K562 (cell line): ENCODE measurements around the gene GNPAT. TPM values are rescaled to one million over a fixed set of nuclear protein-coding genes. Genes with fewer than 3 reads are reported as not detected.

ENCODE experiments used
- CBFB ChIP-seq: sonication (generic); formaldehyde crosslinking; IDR thresholded peaks from 2 replicates; pipeline ENCODE4 v1.4.0; 2020; ENCODE audit warnings: mild to moderate bottlenecking, missing genetic modification reagents
- CEBPB ChIP-seq: fragments of 450-650 bp; IDR thresholded peaks from 2 replicates; pipeline ENCODE4 v1.6.1; 2016; ENCODE audit warnings: missing genetic modification characterization, missing compliant biosample characterization
- DDX20 ChIP-seq: fragments of 450-650 bp; IDR thresholded peaks from 2 replicates; pipeline ENCODE4 v1.6.1; 2016; ENCODE audit warnings: missing genetic modification characterization, low read depth, mild to moderate bottlenecking, missing compliant biosample characterization, moderate library complexity
- DIDO1 ChIP-seq: fragments of 450-650 bp; IDR thresholded peaks from 2 replicates; pipeline ENCODE4 v1.6.1; 2016; ENCODE audit warnings: low read depth, missing biosample characterization, missing genetic modification characterization
- EGR1 ChIP-seq: fragments of 450-650 bp; conservative IDR thresholded peaks from 2 replicates; pipeline ENCODE4 v1.6.1; 2017; ENCODE audit warnings: mild to moderate bottlenecking
- GABPA ChIP-seq: fragments of 200-800 bp; sonication (Bioruptor generic); conservative IDR thresholded peaks from 2 replicates; pipeline ENCODE4 v1.6.1; 2016; ENCODE audit warnings: low read depth, missing genetic modification characterization, missing compliant biosample characterization
- GATA2 ChIP-seq: sonication (generic); formaldehyde crosslinking; IDR thresholded peaks from 2 replicates; pipeline ENCODE4 v1.4.0; 2020; ENCODE audit warnings: mild to moderate bottlenecking, missing genetic modification reagents
- GATAD2A ChIP-seq: fragments of 450-650 bp; IDR thresholded peaks from 2 replicates; pipeline ENCODE4 v1.6.1; 2017
- MTA2 ChIP-seq: fragments of 450-650 bp; IDR thresholded peaks from 2 replicates; pipeline ENCODE4 v1.6.1; 2016; ENCODE audit warnings: low read depth
- MYC ChIP-seq, 2 experiments: fragments of 250-450 bp in 1 of 2; sonication (Bioruptor Pico) in 1 of 2; IDR thresholded peaks; 2 replicates each; pipeline versions ENCODE4 v1.5.1 to v1.6.1; 2012 to 2021; ENCODE audit warnings: low read depth in 2 of 2, borderline replicate concordance in 1 of 2, improper control_type of control experiment in 1 of 2, low read length in 1 of 2, mild to moderate bottlenecking in 1 of 2, moderate library complexity in 1 of 2
- POLR2A ChIP-seq: fragments of 450-650 bp; conservative IDR thresholded peaks from 2 replicates; pipeline ENCODE4 v1.6.1; 2016
- RB1 ChIP-seq: fragments of 450-650 bp; IDR thresholded peaks from 2 replicates; pipeline ENCODE4 v1.6.1; 2017; ENCODE audit warnings: low read depth, mild to moderate bottlenecking
- RBM14 ChIP-seq: fragments of 200-400 bp; formaldehyde crosslinking; IDR thresholded peaks from 2 replicates; pipeline ENCODE4 v1.6.1; 2018; ENCODE audit warnings: low read depth, mild to moderate bottlenecking, low read length, moderate library complexity, borderline replicate concordance; ENCODE audit not compliant: insufficient read depth
- SMAD4 ChIP-seq: fragments of 250-450 bp; sonication (Bioruptor Pico); conservative IDR thresholded peaks from 2 replicates; pipeline ENCODE4 v1.8.0; 2021; ENCODE audit warnings: inconsistent platforms, mild to moderate bottlenecking, moderate library complexity
- TRIM24 ChIP-seq, 2 experiments: fragments of 450-650 bp; IDR thresholded peaks; 2 replicates each; pipeline ENCODE4 v1.6.1; 2016
- ZFX ChIP-seq: sonication (generic); formaldehyde crosslinking; IDR thresholded peaks from 2 replicates; pipeline ENCODE4 v1.8.0; 2022; ENCODE audit warnings: mild to moderate bottlenecking, missing genetic modification reagents, moderate library complexity
- ZNF24 ChIP-seq: fragments of 450-650 bp; IDR thresholded peaks from 2 replicates; pipeline ENCODE4 v1.6.1; 2016
- ZNF444 ChIP-seq: fragments of 250-450 bp; sonication (Bioruptor Pico); IDR thresholded peaks from 2 replicates; pipeline ENCODE4 v1.4.0; 2020; ENCODE audit warnings: mild to moderate bottlenecking, moderate library complexity
- polyA plus RNA-seq, 8 experiments: library from polyadenylated mRNA; depleted of rRNA in 4 of 8; stranded (reverse) in 5 of 8; unstranded in 3 of 8; fragments of >200 nt; fragmentation: Nextera tagmentation in 2 of 8; fragmentation: Illumina TruSeq in 1 of 8; extraction: Ambion mirVana in 2 of 8; extraction: Trizol in 1 of 8; gene quantifications; 2 replicates each; pipeline versions ENCODE4 v1.2.1 to v1.2.3, GENCODE V29; 2011 to 2014; ENCODE audit warnings: inconsistent platforms in 1 of 8, missing spikeins in 1 of 8
- total RNA-seq, 7 experiments: library from RNA; depleted of rRNA in 6 of 7; stranded (reverse); fragments of >200 nt in 6 of 7; fragmentation: Illumina TruSeq in 2 of 7; extraction: Trizol in 2 of 7; gene quantifications; 2 replicates each; pipeline versions ENCODE4 v1.2.1 to v1.2.3, GENCODE V29; 2011 to 2021; ENCODE audit warnings: low replicate concordance in 1 of 7
- TF ChIP-seq, protein P1 (sequence below): fragments of 250-450 bp; sonication (Bioruptor Pico); IDR thresholded peaks from 2 replicates; pipeline ENCODE4 v1.5.0; 2020; ENCODE audit warnings: mild to moderate bottlenecking
- TF ChIP-seq, protein P2 (sequence below): fragments of 450-650 bp; conservative IDR thresholded peaks from 2 replicates; pipeline ENCODE4 v1.6.1; 2016; ENCODE audit warnings: missing genetic modification characterization, low read depth, mild to moderate bottlenecking, control low read depth, missing compliant biosample characterization
- TF ChIP-seq, protein P3 (sequence below): fragments of 450-650 bp; IDR thresholded peaks from 2 replicates; pipeline ENCODE4 v1.6.1; 2017; ENCODE audit warnings: antibody characterized with exemption, mild to moderate bottlenecking

GNPAT gene
- total and polyA plus RNA-seq, 9 of the 15 experiments (the other 6 are each of a cell fraction or from before 2014, with no cell fraction given), result 32.1 to 68.8 (median 50.7) TPM

DNA sequence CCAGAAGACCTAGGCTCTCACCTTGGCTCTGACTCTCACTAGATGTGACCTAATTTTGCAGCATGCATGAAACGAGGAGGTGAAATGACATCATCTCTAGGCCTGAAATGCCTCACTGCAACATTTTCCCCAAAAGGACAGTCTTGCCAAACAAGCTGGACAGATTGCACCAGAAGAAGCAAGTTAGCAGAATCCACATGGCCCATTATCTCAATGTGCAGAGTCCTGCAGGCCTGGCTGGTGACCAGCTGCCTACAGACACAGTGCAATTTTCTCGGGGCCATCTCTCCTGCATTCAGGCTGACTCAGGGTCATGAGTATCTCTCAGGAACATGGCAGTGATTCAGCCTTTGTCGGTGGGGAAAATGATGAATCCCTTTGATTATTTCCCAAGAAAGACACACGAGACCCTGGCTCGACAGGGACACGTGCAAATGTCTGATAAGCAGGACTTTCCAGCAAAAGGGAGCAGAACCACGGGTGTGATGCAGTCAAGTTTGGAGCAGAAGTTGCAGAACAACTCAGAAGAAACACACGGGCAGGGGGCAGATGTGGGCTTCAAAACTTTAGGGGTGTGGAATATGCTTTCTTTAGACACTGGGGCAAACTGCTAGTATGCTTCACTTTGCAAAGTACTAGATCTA lies 40.5 kb upstream of the GNPAT start (continued):
- TF ChIP-seq RBM14, result no peak
- TF ChIP-seq POLR2A, result no peak
- peak; percentile 98 for TF ChIP-seq CEBPB
- peak; percentile 99 for TF ChIP-seq TRIM24 (IDR thresholded peaks at IDR 0.05)
- 0 out of 2 replicates have a peak, but pooled peaks have one; percentile 64 for TF ChIP-seq GATAD2A
- TF ChIP-seq ZFX (CRISPR knock-in tag), result peak; percentile 77
- no peak for TF ChIP-seq CBFB (CRISPR knock-in tag)
- peak; percentile 87 for TF ChIP-seq ZNF24
- TF ChIP-seq GATA2 (CRISPR knock-in tag), result peak; percentile 93
- TF ChIP-seq ZNF444 (CRISPR knock-in tag), result no peak
- TF ChIP-seq DIDO1, result peak; percentile 20; the same call in 1 of the 2 replicates
- 0 out of 2 replicates have a peak, but pooled peaks have one; percentile 16 for TF ChIP-seq EGR1
- no peak for TF ChIP-seq GABPA (tag)
- TF ChIP-seq, protein P1, sequence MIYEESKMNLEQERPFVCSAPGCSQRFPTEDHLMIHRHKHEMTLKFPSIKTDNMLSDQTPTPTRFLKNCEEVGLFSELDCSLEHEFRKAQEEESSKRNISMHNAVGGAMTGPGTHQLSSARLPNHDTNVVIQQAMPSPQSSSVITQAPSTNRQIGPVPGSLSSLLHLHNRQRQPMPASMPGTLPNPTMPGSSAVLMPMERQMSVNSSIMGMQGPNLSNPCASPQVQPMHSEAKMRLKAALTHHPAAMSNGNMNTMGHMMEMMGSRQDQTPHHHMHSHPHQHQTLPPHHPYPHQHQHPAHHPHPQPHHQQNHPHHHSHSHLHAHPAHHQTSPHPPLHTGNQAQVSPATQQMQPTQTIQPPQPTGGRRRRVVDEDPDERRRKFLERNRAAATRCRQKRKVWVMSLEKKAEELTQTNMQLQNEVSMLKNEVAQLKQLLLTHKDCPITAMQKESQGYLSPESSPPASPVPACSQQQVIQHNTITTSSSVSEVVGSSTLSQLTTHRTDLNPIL (CRISPR knock-in tag), result peak; percentile 59; the same call in 1 of the 2 replicates
- TF ChIP-seq, protein P2, sequence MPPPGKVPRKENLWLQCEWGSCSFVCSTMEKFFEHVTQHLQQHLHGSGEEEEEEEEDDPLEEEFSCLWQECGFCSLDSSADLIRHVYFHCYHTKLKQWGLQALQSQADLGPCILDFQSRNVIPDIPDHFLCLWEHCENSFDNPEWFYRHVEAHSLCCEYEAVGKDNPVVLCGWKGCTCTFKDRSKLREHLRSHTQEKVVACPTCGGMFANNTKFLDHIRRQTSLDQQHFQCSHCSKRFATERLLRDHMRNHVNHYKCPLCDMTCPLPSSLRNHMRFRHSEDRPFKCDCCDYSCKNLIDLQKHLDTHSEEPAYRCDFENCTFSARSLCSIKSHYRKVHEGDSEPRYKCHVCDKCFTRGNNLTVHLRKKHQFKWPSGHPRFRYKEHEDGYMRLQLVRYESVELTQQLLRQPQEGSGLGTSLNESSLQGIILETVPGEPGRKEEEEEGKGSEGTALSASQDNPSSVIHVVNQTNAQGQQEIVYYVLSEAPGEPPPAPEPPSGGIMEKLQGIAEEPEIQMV (tag), result no peak
- peak; percentile 12; the same call in 1 of the 2 replicates for TF ChIP-seq DDX20 (tag)
- TF ChIP-seq, protein P3, sequence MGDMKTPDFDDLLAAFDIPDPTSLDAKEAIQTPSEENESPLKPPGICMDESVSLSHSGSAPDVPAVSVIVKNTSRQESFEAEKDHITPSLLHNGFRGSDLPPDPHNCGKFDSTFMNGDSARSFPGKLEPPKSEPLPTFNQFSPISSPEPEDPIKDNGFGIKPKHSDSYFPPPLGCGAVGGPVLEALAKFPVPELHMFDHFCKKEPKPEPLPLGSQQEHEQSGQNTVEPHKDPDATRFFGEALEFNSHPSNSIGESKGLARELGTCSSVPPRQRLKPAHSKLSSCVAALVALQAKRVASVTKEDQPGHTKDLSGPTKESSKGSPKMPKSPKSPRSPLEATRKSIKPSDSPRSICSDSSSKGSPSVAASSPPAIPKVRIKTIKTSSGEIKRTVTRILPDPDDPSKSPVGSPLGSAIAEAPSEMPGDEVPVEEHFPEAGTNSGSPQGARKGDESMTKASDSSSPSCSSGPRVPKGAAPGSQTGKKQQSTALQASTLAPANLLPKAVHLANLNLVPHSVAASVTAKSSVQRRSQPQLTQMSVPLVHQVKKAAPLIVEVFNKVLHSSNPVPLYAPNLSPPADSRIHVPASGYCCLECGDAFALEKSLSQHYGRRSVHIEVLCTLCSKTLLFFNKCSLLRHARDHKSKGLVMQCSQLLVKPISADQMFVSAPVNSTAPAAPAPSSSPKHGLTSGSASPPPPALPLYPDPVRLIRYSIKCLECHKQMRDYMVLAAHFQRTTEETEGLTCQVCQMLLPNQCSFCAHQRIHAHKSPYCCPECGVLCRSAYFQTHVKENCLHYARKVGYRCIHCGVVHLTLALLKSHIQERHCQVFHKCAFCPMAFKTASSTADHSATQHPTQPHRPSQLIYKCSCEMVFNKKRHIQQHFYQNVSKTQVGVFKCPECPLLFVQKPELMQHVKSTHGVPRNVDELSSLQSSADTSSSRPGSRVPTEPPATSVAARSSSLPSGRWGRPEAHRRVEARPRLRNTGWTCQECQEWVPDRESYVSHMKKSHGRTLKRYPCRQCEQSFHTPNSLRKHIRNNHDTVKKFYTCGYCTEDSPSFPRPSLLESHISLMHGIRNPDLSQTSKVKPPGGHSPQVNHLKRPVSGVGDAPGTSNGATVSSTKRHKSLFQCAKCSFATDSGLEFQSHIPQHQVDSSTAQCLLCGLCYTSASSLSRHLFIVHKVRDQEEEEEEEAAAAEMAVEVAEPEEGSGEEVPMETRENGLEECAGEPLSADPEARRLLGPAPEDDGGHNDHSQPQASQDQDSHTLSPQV, result 0 out of 2 replicates have a peak, but pooled peaks have one; percentile 33
- peak; percentile 87 for TF ChIP-seq MTA2
- peak; percentile 96 for TF ChIP-seq SMAD4 (CRISPR knock-in tag)
- TF ChIP-seq MYC (IDR thresholded peaks at IDR 0.05; ENCODE audit: low read depth, low read length), result peak; percentile 99
- 0 out of 2 replicates have a peak, but pooled peaks have one; percentile 10 for TF ChIP-seq MYC (CRISPR knock-in tag; IDR thresholded peaks at IDR 0.05; ENCODE audit: borderline replicate concordance, low read depth)
- TF ChIP-seq RB1, result no peak; the same call in 1 of the 2 replicates
